ENCODE results near the gene TDP1.

DNA sequence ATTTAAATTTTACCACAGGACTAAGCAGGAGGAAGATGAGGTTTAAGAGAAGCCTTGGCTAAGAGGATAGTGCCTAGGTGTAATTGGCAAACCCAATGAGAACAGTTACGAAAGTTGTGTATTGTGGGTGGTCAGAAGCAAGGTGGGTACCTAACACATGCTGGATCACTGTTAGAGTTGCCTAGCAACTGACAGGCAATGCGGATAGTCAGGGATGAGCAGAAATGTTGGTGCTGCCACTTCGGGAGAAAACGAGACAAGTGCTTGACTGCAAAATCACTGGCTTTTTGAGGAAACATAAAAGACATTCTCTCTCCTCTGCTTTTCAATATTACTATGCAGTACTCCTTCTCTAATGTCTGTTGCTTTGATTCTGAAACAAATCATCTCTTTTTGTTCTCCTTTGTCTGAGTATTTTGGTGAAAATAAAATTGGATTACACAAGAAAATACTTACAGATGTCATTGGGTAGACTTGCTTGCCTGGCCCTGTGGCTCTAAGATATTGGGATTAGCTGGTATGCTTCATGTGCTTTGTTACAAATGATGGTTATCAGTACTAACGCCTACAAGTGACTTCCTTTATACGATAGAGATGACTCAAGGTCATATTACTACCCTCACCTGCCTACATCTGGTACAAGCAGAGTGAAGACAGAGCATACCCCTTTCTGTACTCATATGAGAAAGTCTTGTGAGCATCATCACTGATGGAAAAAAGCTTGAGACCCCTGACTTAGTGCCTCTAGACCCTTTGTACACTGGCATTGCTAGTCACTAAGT lies 48.0 kb downstream of the TDP1 start:
- TF ChIP-seq, protein P1, sequence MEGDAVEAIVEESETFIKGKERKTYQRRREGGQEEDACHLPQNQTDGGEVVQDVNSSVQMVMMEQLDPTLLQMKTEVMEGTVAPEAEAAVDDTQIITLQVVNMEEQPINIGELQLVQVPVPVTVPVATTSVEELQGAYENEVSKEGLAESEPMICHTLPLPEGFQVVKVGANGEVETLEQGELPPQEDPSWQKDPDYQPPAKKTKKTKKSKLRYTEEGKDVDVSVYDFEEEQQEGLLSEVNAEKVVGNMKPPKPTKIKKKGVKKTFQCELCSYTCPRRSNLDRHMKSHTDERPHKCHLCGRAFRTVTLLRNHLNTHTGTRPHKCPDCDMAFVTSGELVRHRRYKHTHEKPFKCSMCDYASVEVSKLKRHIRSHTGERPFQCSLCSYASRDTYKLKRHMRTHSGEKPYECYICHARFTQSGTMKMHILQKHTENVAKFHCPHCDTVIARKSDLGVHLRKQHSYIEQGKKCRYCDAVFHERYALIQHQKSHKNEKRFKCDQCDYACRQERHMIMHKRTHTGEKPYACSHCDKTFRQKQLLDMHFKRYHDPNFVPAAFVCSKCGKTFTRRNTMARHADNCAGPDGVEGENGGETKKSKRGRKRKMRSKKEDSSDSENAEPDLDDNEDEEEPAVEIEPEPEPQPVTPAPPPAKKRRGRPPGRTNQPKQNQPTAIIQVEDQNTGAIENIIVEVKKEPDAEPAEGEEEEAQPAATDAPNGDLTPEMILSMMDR (IDR thresholded peaks at IDR 0.05; ENCODE audit: low read depth, low read length, missing input control), result no peak
- TF ChIP-seq YY1 (IDR thresholded peaks at IDR 0.05) (no peak), RXRA (IDR thresholded peaks at IDR 0.05) (no peak), GABPA (IDR thresholded peaks at IDR 0.05 in 1 of 2, conservative IDR thresholded peaks at IDR 0.05 in 1 of 2) (no peak), JUND (IDR thresholded peaks at IDR 0.05) (no peak), FOXA1 (IDR thresholded peaks at IDR 0.05) (no peak)
- TF ChIP-seq, protein P2, sequence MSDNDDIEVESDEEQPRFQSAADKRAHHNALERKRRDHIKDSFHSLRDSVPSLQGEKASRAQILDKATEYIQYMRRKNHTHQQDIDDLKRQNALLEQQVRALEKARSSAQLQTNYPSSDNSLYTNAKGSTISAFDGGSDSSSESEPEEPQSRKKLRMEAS (IDR thresholded peaks at IDR 0.05), result no peak
- TF ChIP-seq, protein P3, sequence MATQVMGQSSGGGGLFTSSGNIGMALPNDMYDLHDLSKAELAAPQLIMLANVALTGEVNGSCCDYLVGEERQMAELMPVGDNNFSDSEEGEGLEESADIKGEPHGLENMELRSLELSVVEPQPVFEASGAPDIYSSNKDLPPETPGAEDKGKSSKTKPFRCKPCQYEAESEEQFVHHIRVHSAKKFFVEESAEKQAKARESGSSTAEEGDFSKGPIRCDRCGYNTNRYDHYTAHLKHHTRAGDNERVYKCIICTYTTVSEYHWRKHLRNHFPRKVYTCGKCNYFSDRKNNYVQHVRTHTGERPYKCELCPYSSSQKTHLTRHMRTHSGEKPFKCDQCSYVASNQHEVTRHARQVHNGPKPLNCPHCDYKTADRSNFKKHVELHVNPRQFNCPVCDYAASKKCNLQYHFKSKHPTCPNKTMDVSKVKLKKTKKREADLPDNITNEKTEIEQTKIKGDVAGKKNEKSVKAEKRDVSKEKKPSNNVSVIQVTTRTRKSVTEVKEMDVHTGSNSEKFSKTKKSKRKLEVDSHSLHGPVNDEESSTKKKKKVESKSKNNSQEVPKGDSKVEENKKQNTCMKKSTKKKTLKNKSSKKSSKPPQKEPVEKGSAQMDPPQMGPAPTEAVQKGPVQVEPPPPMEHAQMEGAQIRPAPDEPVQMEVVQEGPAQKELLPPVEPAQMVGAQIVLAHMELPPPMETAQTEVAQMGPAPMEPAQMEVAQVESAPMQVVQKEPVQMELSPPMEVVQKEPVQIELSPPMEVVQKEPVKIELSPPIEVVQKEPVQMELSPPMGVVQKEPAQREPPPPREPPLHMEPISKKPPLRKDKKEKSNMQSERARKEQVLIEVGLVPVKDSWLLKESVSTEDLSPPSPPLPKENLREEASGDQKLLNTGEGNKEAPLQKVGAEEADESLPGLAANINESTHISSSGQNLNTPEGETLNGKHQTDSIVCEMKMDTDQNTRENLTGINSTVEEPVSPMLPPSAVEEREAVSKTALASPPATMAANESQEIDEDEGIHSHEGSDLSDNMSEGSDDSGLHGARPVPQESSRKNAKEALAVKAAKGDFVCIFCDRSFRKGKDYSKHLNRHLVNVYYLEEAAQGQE (IDR thresholded peaks at IDR 0.05), result no peak
